Stimulated activated CD8-positive, alpha-beta memory T cell treated with anti-CD3 and anti-CD28 coated beads, Interleukin-4, amount 100 ng/mL, for 1 hour (primary cell): ENCODE measurements around the gene BUD31.
"Not testable (repeated sequence)": the region's sequence is repeated elsewhere in the genome, so short reads cannot be mapped to it uniquely, and the experiment has no call there.

Experiments used
- DNase-seq, 2 donors: peaks; one replicate each; pipeline ENCODE4 v3.0.0-alpha.2; 2020; ENCODE audit warnings: low read depth in 2 of 2, low spot score in 1 of 2

Gene BUD31

GRCh38 chr7:99428972-99429566 is 20.3 kb downstream of the BUD31 start:
- no peak for DNase-seq

GRCh38 chr7:99429756-99430155 is 21.0 kb downstream of the BUD31 start:
- no peak for DNase-seq

GRCh38 chr7:99431756-99432540 is 23.2 kb downstream of the BUD31 start:
- not testable (repeated sequence) for DNase-seq

- DNase-seq = no peak
Measured at GRCh38 chr7:99433158-99433557, 24.4 kb downstream of the BUD31 start.

- DNase-seq = no peak
Measured at GRCh38 chr7:99437946-99438572, 29.3 kb downstream of the BUD31 start.

- DNase-seq = peak; percentile 61 to 81
Measured at GRCh38 chr7:99438573-99439480, 30.1 kb downstream of the BUD31 start, which contains the start of the genes CPSF4 and PTCD1. TSS of gene CPSF4 (plus strand) at chr7:99438943. CDS start at chr7:99439083, 140 bp downstream. TSS of gene PTCD1 (minus strand) at chr7:99438798. CDS start at chr7:99435242, 3,556 bp downstream.

DNA sequence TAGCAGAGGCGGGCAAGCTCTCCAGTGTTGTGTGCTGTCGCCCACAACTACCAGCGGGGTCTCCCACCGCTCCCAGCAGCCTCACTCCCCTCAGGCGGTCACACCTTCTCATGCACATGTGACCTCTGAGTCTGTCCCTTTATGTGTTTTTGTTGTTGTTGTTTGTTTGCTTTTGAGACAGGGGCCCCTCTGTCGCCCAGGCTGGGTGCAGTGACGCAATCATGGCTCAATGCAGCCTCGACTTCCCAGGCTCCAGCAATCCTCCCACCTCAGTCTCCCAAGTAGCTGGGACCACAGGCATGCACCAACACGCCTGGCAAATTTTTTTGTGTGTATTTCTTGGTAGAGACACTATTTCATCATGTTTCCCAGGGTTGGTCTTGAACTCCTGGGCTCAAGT is 31.4 kb downstream of the BUD31 start:
- DNase-seq = no peak

DNA sequence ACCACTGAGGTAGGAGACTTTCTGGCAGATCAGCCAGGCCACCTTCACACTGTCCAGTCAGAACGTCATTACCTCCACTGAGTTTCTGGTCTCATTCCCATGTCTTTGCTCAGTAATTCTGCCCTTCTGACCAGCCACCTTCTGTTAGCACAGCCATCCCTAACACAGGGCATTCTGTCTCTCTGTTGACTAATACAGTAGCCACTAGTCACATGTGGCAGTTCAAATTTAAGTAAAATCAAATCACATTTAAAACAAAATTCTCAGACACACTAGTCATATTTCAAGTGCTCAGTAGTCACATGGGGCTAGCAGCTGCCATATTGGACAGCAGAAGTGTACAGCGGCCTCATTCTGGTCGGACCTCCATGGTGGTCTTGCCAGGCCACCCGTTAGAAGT is 37.3 kb downstream of the BUD31 start:
- no peak for DNase-seq

- no peak for DNase-seq
Measured at GRCh38 chr7:99447943-99448342, 39.2 kb downstream of the BUD31 start.

DNA sequence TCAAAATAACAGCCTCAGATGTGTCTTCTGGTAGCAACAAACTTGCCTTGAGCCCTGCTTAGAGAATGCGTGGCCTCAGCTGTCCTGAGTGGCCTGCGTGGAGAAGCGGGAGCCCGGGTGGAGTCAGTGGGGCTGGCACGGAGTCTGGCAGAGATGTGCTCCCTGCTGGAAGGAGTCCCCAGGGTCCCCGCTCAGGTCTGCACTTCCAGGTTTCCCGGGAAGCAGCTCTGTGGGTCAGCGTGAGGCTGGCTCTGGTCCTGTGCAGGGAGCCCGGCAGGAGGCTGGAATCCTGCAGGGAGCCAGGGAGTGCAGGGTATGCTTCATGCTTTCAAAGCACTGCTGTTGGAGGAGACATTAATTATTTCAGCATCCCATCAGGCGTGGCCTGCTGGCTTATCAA is 40.1 kb downstream of the BUD31 start:
- DNase-seq = no peak

GRCh38 chr7:99449326-99449725 is 40.6 kb downstream of the BUD31 start:
- no peak for DNase-seq

DNA sequence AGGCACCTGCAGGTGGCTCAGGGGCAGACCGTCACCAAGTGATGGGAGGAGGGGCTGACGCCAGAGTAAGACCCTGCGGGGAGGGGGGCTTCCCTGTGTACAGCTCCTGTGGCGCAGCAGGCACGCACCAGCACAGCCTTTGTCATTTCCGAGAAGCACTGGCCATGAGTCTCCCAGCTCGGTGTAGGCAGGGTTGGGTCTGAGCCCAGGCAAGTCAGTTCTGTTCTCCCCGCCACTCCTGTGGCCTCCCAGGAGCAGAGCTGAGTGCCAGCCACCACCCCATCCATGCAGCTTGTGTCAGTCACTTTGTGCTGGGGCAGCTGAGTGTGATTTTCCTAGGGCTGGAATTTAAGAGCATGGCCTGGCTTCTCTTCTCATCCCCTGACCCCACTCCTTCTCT is 43.2 kb downstream of the BUD31 start:
- no peak for DNase-seq

DNA sequence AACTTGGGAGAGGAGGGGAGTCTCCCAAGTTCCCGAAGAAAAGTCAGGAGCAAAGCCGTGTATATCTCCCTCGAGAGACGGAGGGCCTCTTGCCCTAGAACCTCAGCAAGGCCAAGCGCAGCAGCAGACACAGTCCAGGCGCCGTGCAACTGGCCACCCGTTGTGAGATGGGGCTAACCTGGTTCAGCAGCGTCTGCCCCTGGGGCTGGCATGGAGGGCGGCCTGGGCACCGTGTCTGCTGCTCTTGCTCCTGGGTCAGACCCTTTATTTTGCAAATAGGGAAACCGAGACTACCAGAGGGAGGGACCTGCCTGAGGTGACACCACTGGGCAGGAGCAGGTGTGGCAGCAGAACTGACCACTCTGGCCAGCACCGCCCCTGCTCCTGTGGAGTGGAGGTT is 43.8 kb downstream of the BUD31 start:
- no peak for DNase-seq

DNA sequence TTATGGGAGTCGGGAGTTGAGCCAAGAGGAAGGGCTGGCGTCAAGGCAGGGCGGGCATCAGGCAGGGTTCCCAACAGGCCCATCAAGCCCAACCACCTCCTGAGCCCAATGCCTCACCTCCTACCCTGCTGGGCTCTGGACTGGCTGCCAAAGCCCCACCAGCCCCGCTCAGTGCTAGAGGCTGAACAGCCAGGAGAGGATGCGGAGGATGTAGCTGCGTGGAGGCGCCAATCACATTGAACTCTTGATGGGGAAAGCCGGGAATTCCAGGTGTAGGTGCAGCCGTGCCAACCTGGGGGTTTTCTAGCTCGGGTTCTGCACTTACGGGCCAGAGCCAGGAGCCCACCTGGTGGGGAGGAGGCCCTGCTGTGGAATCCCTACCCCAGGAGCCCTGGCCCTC is 44.3 kb downstream of the BUD31 start:
- no peak for DNase-seq

DNA sequence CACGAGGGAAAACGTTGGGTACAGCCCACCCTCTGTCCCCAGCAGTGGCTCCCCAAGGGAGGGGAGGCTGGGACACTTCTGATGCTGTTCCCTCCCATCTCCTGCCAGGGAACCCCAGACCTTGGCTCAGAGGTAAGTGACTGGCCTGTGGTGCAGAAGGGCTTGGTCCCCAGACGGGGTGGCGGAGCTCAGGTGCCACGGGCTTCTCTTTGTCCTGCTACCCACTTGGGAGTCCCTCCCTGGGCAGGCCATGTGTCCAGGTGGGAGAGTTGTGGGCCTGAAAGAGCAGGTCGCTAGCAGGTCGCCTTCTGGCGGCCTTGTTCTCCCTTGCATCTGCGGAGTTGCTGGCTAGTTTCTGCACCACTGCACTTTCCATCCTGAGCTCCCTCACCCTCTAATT is 47.1 kb downstream of the BUD31 start:
- DNase-seq = no peak

GRCh38 chr7:99456288-99456687 is 47.5 kb downstream of the BUD31 start:
- no peak for DNase-seq

GRCh38 chr7:99457050-99457649 is 48.4 kb downstream of the BUD31 start:
- DNase-seq = no peak

- DNase-seq = no peak
Measured at GRCh38 chr7:99457650-99458493, 49.1 kb downstream of the BUD31 start.

DNA sequence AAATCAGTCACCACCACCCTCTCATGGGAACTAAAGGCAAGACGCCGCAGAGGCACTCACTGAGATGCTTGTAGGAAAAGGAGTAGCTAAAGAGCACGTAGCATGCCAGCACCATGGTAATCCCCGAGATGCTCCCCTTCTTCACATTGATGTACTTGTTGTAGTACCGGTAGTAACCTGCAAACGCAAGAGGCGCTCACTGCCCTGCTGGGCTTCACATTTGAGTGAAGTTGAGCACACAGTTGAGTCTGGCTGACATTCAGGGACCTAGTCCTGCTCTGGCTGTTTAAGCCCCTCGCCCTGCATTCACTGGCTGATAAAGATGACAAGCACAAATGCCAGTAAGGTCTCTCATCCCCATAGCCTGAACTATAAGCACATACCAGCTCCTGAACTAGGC is 50.3 kb downstream of the BUD31 start:
- DNase-seq = no peak

DNA sequence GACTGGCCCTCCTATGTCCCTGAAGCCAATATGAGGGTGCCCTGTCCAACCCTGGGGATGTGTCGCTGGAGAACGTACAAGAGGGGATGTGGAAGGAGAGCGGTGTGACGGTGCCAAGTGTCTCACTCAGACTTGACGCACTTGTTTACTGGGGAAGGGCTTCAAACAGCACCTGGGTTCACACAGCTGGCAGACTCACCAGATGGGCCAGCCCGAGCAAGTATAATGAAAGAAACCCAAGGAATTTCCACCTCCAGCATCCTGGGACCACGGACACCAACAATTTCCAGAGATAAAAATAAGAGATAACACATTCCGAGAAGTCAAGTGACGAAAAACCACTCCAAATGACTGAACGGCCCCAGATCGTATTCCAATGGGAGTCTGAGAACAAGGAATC is 51.9 kb downstream of the BUD31 start:
- DNase-seq = no peak
